ENCODE results near the gene CALM3.

DNA sequence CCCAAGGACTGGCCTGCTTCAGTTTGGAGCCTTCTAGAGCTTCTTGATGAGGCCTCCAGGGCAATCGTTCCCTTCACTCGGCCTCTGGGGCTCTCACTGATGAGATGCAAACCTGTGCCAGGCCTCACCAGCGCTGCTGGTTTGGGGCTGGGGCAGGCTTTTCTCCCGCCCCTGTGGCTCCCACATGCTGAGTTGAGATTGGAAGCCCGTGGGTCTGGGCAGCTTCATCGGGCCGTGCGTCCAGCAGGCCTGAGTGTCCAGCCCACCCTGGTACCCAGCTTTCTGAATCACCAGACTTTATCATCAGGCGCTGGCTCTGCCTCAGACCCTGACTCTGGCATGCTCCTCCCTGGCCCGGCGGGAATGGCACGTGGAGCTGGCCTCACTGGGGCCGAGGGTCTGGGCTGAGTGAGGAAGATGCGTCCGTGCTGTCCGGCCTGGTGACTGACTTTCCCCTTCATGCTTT lies 4.3 kb downstream of the CALM3 start:
- TF ChIP-seq POLR2AphosphoS5 (IDR thresholded peaks at IDR 0.05; ENCODE audit: low read depth, low read length) = no peak
- TF ChIP-seq, protein P1, sequence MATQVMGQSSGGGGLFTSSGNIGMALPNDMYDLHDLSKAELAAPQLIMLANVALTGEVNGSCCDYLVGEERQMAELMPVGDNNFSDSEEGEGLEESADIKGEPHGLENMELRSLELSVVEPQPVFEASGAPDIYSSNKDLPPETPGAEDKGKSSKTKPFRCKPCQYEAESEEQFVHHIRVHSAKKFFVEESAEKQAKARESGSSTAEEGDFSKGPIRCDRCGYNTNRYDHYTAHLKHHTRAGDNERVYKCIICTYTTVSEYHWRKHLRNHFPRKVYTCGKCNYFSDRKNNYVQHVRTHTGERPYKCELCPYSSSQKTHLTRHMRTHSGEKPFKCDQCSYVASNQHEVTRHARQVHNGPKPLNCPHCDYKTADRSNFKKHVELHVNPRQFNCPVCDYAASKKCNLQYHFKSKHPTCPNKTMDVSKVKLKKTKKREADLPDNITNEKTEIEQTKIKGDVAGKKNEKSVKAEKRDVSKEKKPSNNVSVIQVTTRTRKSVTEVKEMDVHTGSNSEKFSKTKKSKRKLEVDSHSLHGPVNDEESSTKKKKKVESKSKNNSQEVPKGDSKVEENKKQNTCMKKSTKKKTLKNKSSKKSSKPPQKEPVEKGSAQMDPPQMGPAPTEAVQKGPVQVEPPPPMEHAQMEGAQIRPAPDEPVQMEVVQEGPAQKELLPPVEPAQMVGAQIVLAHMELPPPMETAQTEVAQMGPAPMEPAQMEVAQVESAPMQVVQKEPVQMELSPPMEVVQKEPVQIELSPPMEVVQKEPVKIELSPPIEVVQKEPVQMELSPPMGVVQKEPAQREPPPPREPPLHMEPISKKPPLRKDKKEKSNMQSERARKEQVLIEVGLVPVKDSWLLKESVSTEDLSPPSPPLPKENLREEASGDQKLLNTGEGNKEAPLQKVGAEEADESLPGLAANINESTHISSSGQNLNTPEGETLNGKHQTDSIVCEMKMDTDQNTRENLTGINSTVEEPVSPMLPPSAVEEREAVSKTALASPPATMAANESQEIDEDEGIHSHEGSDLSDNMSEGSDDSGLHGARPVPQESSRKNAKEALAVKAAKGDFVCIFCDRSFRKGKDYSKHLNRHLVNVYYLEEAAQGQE (IDR thresholded peaks at IDR 0.05; ENCODE audit: insufficient read depth in 1 of 2, low read depth in 2 of 2, low read length in 2 of 2) = no peak
- no peak for TF ChIP-seq TAF1 (IDR thresholded peaks at IDR 0.05; ENCODE audit: borderline replicate concordance, insufficient read depth, low read length)
- TF ChIP-seq FOXP2 (optimal IDR thresholded peaks at IDR 0.05; ENCODE audit: borderline replicate concordance, extremely low read depth, extremely low read length, insufficient read depth) = no peak

Data from PFSK-1 (cell line).